NB4 (cell line): Measurements from ENCODE around the gene SIX3.

Source experiments
- DNase-seq: peaks from one replicate; pipeline ENCODE4 v3.0.0; 2010; ENCODE audit warnings: low read depth
- H3K4me3 ChIP-seq: one replicate; pipeline ENCODE4 v1.5.1; 2011; ENCODE audit warnings: mild to moderate bottlenecking, low read depth, low read length, moderate library complexity
- MYC ChIP-seq: IDR thresholded peaks from 2 replicates; pipeline ENCODE4 v1.6.1; 2011; ENCODE audit warnings: low read depth, low read length
- POLR2A ChIP-seq: IDR thresholded peaks from 2 replicates; pipeline ENCODE4 v1.6.1; 2011; ENCODE audit warnings: mild to moderate bottlenecking; ENCODE audit not compliant: insufficient read length; ENCODE audit errors: extremely low read depth
- TF ChIP-seq, protein P1 (sequence below): IDR thresholded peaks from 2 replicates; pipeline ENCODE4 v1.6.1; 2011; ENCODE audit warnings: low read depth, low read length
- TF ChIP-seq, protein P2 (sequence below): IDR thresholded peaks from one replicate; pipeline ENCODE4 v1.5.1; 2012; ENCODE audit warnings: low read depth, low read length

SIX3 gene

DNA sequence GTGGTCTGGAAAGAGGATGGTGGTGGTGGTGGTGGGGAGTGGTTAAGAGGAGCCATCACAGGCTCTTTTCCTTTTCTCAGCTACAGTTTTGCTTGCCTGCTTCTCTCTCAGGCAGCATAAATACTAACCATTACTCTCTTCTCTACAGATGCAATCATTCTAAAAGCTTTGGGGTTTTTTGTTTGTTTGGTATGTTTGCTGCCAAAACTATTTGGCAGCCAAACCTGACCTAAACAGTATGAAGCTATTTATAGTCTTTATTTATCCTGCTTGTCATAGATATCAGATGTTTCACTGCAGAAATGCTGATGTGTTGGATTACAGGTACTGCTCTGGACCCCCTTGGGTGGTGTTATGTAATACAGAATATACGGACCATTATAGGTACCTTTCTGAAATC is 15.3 kb downstream of the SIX3 start:
- no peak overlapping the region for H3K4me3 ChIP-seq
- TF ChIP-seq, protein P1, sequence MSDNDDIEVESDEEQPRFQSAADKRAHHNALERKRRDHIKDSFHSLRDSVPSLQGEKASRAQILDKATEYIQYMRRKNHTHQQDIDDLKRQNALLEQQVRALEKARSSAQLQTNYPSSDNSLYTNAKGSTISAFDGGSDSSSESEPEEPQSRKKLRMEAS = no peak
- no peak for TF ChIP-seq MYC
- no peak for TF ChIP-seq POLR2A
- TF ChIP-seq, protein P2, sequence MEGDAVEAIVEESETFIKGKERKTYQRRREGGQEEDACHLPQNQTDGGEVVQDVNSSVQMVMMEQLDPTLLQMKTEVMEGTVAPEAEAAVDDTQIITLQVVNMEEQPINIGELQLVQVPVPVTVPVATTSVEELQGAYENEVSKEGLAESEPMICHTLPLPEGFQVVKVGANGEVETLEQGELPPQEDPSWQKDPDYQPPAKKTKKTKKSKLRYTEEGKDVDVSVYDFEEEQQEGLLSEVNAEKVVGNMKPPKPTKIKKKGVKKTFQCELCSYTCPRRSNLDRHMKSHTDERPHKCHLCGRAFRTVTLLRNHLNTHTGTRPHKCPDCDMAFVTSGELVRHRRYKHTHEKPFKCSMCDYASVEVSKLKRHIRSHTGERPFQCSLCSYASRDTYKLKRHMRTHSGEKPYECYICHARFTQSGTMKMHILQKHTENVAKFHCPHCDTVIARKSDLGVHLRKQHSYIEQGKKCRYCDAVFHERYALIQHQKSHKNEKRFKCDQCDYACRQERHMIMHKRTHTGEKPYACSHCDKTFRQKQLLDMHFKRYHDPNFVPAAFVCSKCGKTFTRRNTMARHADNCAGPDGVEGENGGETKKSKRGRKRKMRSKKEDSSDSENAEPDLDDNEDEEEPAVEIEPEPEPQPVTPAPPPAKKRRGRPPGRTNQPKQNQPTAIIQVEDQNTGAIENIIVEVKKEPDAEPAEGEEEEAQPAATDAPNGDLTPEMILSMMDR = no peak
- DNase-seq = no peak

DNA sequence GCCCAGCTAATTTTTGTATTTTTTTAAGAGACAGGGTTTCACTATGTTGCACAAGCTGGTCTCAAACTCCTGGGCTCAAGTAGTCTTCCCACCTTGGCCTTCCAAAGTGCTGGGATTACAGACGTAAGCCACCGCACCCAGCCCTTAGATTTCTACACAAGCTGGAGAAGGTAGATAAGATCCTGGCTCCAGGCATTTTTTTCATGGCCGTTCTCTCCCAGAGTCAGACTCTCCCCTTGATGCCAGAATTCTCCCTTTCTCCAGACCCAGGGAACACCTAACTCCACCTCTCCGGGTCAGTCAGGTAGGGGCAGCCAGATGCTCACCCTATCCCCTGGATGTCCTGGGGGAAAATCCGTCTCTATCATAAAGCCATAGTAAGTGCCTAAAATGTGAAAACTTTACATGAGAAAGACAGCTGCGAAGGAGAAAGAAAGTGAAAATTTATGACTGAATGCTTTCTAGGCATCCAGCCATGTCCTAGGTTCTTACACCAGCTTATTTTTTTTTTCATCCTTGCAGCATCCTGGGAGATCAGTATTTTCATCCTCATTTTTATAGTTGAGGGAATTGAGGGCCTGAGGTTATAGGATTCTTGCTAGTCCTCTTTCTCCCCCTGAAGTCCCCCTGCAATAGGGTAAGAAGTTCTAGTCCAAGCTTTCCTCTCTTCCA is 16.3 kb downstream of the SIX3 start:
- TF ChIP-seq, protein P1 = no peak
- TF ChIP-seq, protein P2 = no peak
- no peak for TF ChIP-seq MYC
- TF ChIP-seq POLR2A = no peak
- DNase-seq = no peak
- no peak overlapping the region for H3K4me3 ChIP-seq

DNA sequence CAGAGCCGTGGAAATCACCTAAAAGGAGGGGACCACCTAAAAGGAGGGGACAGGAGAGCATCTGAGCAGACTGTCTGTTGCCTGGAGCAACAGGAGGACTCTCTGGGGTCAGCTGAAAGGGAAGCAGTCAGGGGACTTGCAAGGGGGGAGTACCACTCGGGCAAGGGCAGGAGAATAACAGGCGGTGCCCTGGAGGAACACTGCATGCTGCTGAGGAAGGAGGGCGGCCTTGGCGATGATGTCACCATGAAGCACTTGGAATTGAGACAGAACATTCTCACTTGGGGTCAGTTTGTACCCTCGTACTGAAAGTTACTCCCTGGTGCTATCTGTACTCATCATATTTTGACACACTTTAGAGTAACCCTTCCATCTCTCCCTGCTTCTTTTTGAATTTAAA is 18.4 kb downstream of the SIX3 start:
- no peak overlapping the region for H3K4me3 ChIP-seq
- TF ChIP-seq, protein P2 = no peak
- TF ChIP-seq POLR2A = no peak
- TF ChIP-seq MYC = no peak
- TF ChIP-seq, protein P1 = no peak
- DNase-seq = no peak

DNA sequence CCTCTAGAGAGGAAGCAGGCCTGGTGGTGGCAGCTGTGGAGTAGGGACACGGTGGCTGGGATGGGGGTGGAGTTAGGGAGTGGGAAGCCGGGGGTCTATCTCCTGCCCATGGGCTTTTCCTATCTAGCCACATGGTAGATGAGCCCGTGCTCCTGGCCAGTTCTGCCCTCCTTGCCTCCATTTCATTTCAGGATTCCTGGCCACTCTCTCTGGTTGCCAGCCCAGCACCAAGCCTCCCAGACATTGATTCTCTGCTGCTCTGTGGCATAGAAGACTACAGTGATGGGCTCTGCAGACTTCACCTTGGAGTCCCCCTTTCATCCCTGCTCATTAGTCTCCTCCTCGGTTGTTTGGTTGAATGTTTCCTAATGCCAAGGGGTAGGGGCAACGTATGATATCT is 19.4 kb downstream of the SIX3 start:
- H3K4me3 ChIP-seq = no peak overlapping the region
- TF ChIP-seq, protein P2 = no peak
- TF ChIP-seq POLR2A (no peak), MYC (no peak)
- TF ChIP-seq, protein P1 = no peak
- no peak for DNase-seq

DNA sequence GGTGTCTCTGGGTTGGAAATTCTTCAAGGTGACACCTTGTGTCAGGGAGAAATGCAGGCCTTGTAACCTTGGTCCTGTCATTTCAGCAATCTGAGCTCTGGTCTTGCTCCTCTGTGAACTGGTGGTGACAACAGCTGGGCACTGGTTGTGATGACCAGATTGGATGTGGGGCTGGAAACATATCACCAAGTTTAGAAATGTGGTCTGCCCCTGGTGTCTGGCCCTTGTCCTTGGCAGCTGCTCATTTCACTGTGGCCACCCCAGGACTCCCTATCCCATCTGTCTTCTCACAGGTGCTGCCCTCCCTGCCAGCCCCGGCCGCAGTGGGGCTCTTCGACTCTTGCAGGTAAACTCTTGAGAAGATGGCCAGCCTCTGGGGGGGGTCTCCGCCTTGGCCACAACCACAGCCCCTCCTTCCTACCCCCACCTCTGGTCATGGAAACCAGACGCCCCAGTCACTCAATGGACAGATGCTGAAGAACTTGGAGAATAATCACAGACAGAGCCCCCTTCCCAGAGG is 20.7 kb downstream of the SIX3 start:
- no peak for DNase-seq
- TF ChIP-seq, protein P1 = no peak
- TF ChIP-seq POLR2A (no peak), MYC (no peak)
- TF ChIP-seq, protein P2 = no peak
- H3K4me3 ChIP-seq = no peak overlapping the region
